HG03159 (cell line): ENCODE results near the gene MARCO.
"Not testable (repeated sequence)": the region's sequence is repeated elsewhere in the genome, so short reads cannot be mapped to it uniquely, and the experiment has no call there.

Experiments used
- ATAC-seq: cut with Tn5 transposase; IDR thresholded peaks from one replicate; pipeline ENCODE4 v1.9.1; 2021; ENCODE audit warnings: mild to moderate bottlenecking, moderate library complexity; ENCODE audit not compliant: unreplicated experiment

MARCO gene

GRCh38 chr2:119003856-119004255 is 61.9 kb downstream of the MARCO start:
- ATAC-seq, result not testable (repeated sequence)

- ATAC-seq, result no peak
Observed at GRCh38 chr2:119004602-119005001, 62.6 kb downstream of the MARCO start.

GRCh38 chr2:119005051-119005450 is 63.1 kb downstream of the MARCO start:
- ATAC-seq, result no peak

GRCh38 chr2:119005555-119005954 is 63.6 kb downstream of the MARCO start:
- no peak for ATAC-seq

- ATAC-seq, result no peak
Observed at GRCh38 chr2:119006441-119006840, 64.4 kb downstream of the MARCO start.

GRCh38 chr2:119008108-119008507 is 66.1 kb downstream of the MARCO start:
- no peak for ATAC-seq

GRCh38 chr2:119009110-119009509 is 67.1 kb downstream of the MARCO start:
- no peak for ATAC-seq

GRCh38 chr2:119010336-119010735 is 68.3 kb downstream of the MARCO start:
- ATAC-seq, result no peak

GRCh38 chr2:119011162-119011909 is 69.3 kb downstream of the MARCO start:
- ATAC-seq, result no peak

- no peak for ATAC-seq
Observed at GRCh38 chr2:119011910-119012209, 69.9 kb downstream of the MARCO start.

- ATAC-seq, result no peak
Observed at GRCh38 chr2:119012345-119013301, 70.6 kb downstream of the MARCO start.

- ATAC-seq, result no peak
Observed at GRCh38 chr2:119013671-119014070, 71.7 kb downstream of the MARCO start.

GRCh38 chr2:119015845-119016244 is 73.9 kb downstream of the MARCO start:
- ATAC-seq, result no peak

GRCh38 chr2:119019521-119019920 is 77.5 kb downstream of the MARCO start:
- no peak for ATAC-seq

- no peak for ATAC-seq
Observed at GRCh38 chr2:119022678-119023077, 80.7 kb downstream of the MARCO start.

- ATAC-seq, result no peak
Observed at GRCh38 chr2:119023534-119023933, 81.5 kb downstream of the MARCO start.

- ATAC-seq, result no peak
Observed at GRCh38 chr2:119024152-119024551, 82.2 kb downstream of the MARCO start.

- no peak for ATAC-seq
Observed at GRCh38 chr2:119024568-119024967, 82.6 kb downstream of the MARCO start.

- no peak for ATAC-seq
Observed at GRCh38 chr2:119025013-119025412, 83.0 kb downstream of the MARCO start.

GRCh38 chr2:119025762-119026351 is 83.9 kb downstream of the MARCO start:
- no peak for ATAC-seq

- ATAC-seq, result no peak
Observed at GRCh38 chr2:119026890-119027289, 84.9 kb downstream of the MARCO start.
